GM23338 (cell line): ENCODE results near the gene SLC9A9. TPM values are rescaled to one million over a fixed set of nuclear protein-coding genes. Genes with fewer than 3 reads are reported as not detected.

Experiments
- ATAC-seq: fragments of 200-7000 bp; cut with Tn5 transposase; 3 replicates; pipeline ENCODE4 v1.9.1; 2020
- DNase-seq: peaks from one replicate; pipeline ENCODE4 v3.0.0-alpha.2; 2015; ENCODE audit warnings: low spot score
- H2AFZ ChIP-seq: fragments of 200-600 bp; sonication (generic); 2 replicates; pipeline ENCODE4 v1.8.0; 2016; ENCODE audit warnings: antibody characterized with exemption, mild to moderate bottlenecking, moderate library complexity
- H3F3A ChIP-seq: fragments of 200-600 bp; sonication (generic); replicated peaks from 2 replicates; pipeline ENCODE4 v1.8.0; 2017; ENCODE audit warnings: antibody characterized with exemption, mixed run types, low read depth
- H3K27ac ChIP-seq: fragments of 200-600 bp; sonication (generic); 2 replicates; pipeline ENCODE4 v1.6.1; 2016; ENCODE audit warnings: low read depth
- H3K27me3 ChIP-seq: fragments of 200-600 bp; sonication (generic); 2 replicates; pipeline ENCODE4 v1.8.0; 2016; ENCODE audit warnings: mild to moderate bottlenecking, mixed run types, moderate library complexity; ENCODE audit not compliant: insufficient read depth
- H3K36me3 ChIP-seq: fragments of 200-600 bp; sonication (generic); 2 replicates; pipeline ENCODE4 v1.8.0; 2016; ENCODE audit warnings: mild to moderate bottlenecking; ENCODE audit not compliant: insufficient read depth
- H3K4me1 ChIP-seq: fragments of 200-600 bp; sonication (generic); 2 replicates; pipeline ENCODE4 v1.8.0; 2016; ENCODE audit warnings: mild to moderate bottlenecking, moderate library complexity; ENCODE audit not compliant: insufficient read depth
- H3K4me2 ChIP-seq: fragments of 200-600 bp; sonication (generic); 2 replicates; pipeline ENCODE4 v1.7.1; 2017; ENCODE audit warnings: mixed run types
- H3K4me3 ChIP-seq: fragments of 200-600 bp; sonication (generic); 2 replicates; pipeline ENCODE4 v1.6.1; 2016; ENCODE audit warnings: mixed run types
- H3K79me2 ChIP-seq: fragments of 200-600 bp; sonication (generic); replicated peaks from 2 replicates; pipeline ENCODE4 v1.8.0; 2017; ENCODE audit warnings: mild to moderate bottlenecking; ENCODE audit not compliant: insufficient read depth
- H3K9me2 ChIP-seq: fragments of 200-600 bp; sonication (generic); 2 replicates; pipeline ENCODE4 v1.8.0; 2017; ENCODE audit not compliant: insufficient read depth
- H4K20me1 ChIP-seq: fragments of 200-600 bp; sonication (generic); replicated peaks from 2 replicates; pipeline ENCODE4 v1.8.0; 2017; ENCODE audit warnings: mild to moderate bottlenecking; ENCODE audit not compliant: insufficient read depth
- H3K27ac Mint-ChIP-seq: 2 replicates; pipeline ENCODE4 v1.8.0; 2020; ENCODE audit warnings: inconsistent platforms, mild to moderate bottlenecking, moderate library complexity, mixed read lengths
- H3K27me3 Mint-ChIP-seq: 3 replicates; pipeline ENCODE4 v1.8.0; 2022; ENCODE audit warnings: low read depth, mild to moderate bottlenecking, moderate library complexity, mixed read lengths, inconsistent platforms; ENCODE audit not compliant: insufficient read depth, poor library complexity
- H3K36me3 Mint-ChIP-seq: 3 replicates; pipeline ENCODE4 v1.8.0; 2021; ENCODE audit warnings: low read depth, mild to moderate bottlenecking, inconsistent platforms, moderate library complexity, mixed read lengths
- H3K4me1 Mint-ChIP-seq: 3 replicates; pipeline ENCODE4 v1.8.0; 2020; ENCODE audit warnings: mild to moderate bottlenecking, inconsistent platforms, mixed read lengths
- H3K4me3 Mint-ChIP-seq: 3 replicates; pipeline ENCODE4 v1.8.0; 2021; ENCODE audit warnings: moderate library complexity, mild to moderate bottlenecking, inconsistent platforms, mixed read lengths
- H3K9me3 Mint-ChIP-seq: 3 replicates; pipeline ENCODE4 v1.8.0; 2020; ENCODE audit warnings: moderate library complexity, mild to moderate bottlenecking, inconsistent platforms, mixed read lengths
- CREB1 ChIP-seq: fragments of 250-450 bp; sonication (Bioruptor Pico); IDR thresholded peaks from 2 replicates; pipeline ENCODE4 v1.5.0; 2020; ENCODE audit warnings: low read depth, mild to moderate bottlenecking, moderate library complexity
- CTCF ChIP-seq, 2 experiments: fragments of 200-600 bp in 1 of 2; sonication (generic) in 1 of 2; conservative IDR thresholded peaks; 2 replicates each; pipeline versions ENCODE4 v1.5.1 to v1.6.1; 2016 to 2017; ENCODE audit warnings: antibody characterized with exemption in 2 of 2, low read depth in 2 of 2, mild to moderate bottlenecking in 2 of 2, moderate library complexity in 1 of 2
- EZH2phosphoT487 ChIP-seq: fragments of 200-600 bp; sonication (generic); IDR thresholded peaks from one replicate; pipeline ENCODE4 v1.8.1; 2018; ENCODE audit warnings: antibody characterized with exemption; ENCODE audit not compliant: unreplicated experiment
- JUNB ChIP-seq: IDR thresholded peaks from one replicate; pipeline ENCODE4 v1.6.1; 2016; ENCODE audit warnings: antibody characterized with exemption; ENCODE audit not compliant: unreplicated experiment
- ZNF114 ChIP-seq: fragments of 250-450 bp; sonication (Bioruptor Pico); IDR thresholded peaks from 2 replicates; pipeline ENCODE4 v1.5.0; 2020; ENCODE audit warnings: mild to moderate bottlenecking, moderate library complexity
- ZNF331 ChIP-seq: fragments of 250-450 bp; sonication (Bioruptor Pico); IDR thresholded peaks from 2 replicates; pipeline ENCODE4 v1.5.0; 2020; ENCODE audit warnings: low read depth, mild to moderate bottlenecking, moderate library complexity
- polyA plus RNA-seq: library from polyadenylated mRNA; unstranded; fragments of >200 nt; fragmentation: Nextera tagmentation; extraction: Ambion mirVana; gene quantifications from 2 replicates; pipeline ENCODE4 v1.2.1, GENCODE V29; 2016
- total RNA-seq: library from RNA; depleted of rRNA; stranded (reverse); fragments of >200 nt; shearing (Covaris generic); gene quantifications from 2 replicates; pipeline ENCODE4 v1.2.3, GENCODE V29; 2014

The SLC9A9 gene
- total and polyA plus RNA-seq, 2 experiments from 2014 or later = 1.3 to 1.6 TPM

- peak in 1 of 2 experiments; percentile 13; a peak in 1 of 4 replicates for TF ChIP-seq CTCF (conservative IDR thresholded peaks at IDR 0.05; ENCODE audit: low read depth in 2 of 2)
- TF ChIP-seq CREB1 = no peak
- no peaks in the 10 kb centered on the region for H3F3A ChIP-seq
- peaks cover 5% of the 10 kb centered on the region for H3K4me1 ChIP-seq
- no peak for ATAC-seq
- H3K4me2 ChIP-seq = no peak overlapping the region
- H3K36me3 Mint-ChIP-seq = no peaks in the 10 kb centered on the region
- no peaks in the 10 kb centered on the region for H3K36me3 ChIP-seq
- H3K4me3 ChIP-seq = no peak overlapping the region
- no peak overlapping the region; the same call in 1 of the 2 replicates for H2AFZ ChIP-seq
- H3K27ac ChIP-seq = no peak overlapping the region
- H3K4me1 Mint-ChIP-seq = peaks cover 16% of the 10 kb centered on the region
- H3K4me3 Mint-ChIP-seq = no peak overlapping the region
- no peaks in the 10 kb centered on the region; the same call in 1 of the 2 replicates for H3K9me2 ChIP-seq
- no peaks in the 10 kb centered on the region for H3K27me3 ChIP-seq
- no peaks in the 10 kb centered on the region for H3K79me2 ChIP-seq
- H3K27ac Mint-ChIP-seq = no peak overlapping the region
- no peaks in the 10 kb centered on the region for H3K9me3 Mint-ChIP-seq
- H3K27me3 Mint-ChIP-seq = peaks cover 2% of the 10 kb centered on the region
- H4K20me1 ChIP-seq = no peaks in the 10 kb centered on the region
- DNase-seq = no peak
These were observed 547.0 kb downstream of the SLC9A9 start for GRCh38 chr3:143301031-143301901.

GRCh38 chr3:143298886-143299535 lies 549.3 kb downstream of the SLC9A9 start:
- H3K4me1 Mint-ChIP-seq = peaks cover 19% of the 10 kb centered on the region
- H4K20me1 ChIP-seq = no peaks in the 10 kb centered on the region
- TF ChIP-seq ZNF114 (CRISPR knock-in tag) (no peak), ZNF331 (CRISPR knock-in tag) (no peak)
- no peaks in the 10 kb centered on the region for H3F3A ChIP-seq
- ATAC-seq (no peak), DNase-seq (no peak)
- no peak overlapping the region for H2AFZ ChIP-seq
- H3K27me3 Mint-ChIP-seq = peaks cover 2% of the 10 kb centered on the region
- no peak overlapping the region for H3K4me3 ChIP-seq
- no peaks in the 10 kb centered on the region; the same call in 1 of the 2 replicates for H3K9me2 ChIP-seq
- no peaks in the 10 kb centered on the region for H3K9me3 Mint-ChIP-seq
- no peak overlapping the region for H3K4me2 ChIP-seq
- H3K27ac Mint-ChIP-seq = no peak overlapping the region
- no peaks in the 10 kb centered on the region for H3K36me3 ChIP-seq
- H3K4me1 ChIP-seq = peaks cover 5% of the 10 kb centered on the region
- no peaks in the 10 kb centered on the region for H3K79me2 ChIP-seq
- H3K27ac ChIP-seq = no peak overlapping the region
- no peak overlapping the region for H3K4me3 Mint-ChIP-seq
- H3K27me3 ChIP-seq = no peaks in the 10 kb centered on the region
- no peaks in the 10 kb centered on the region for H3K36me3 Mint-ChIP-seq

- Histone ChIP-seq H4K20me1 (no peaks in the 10 kb centered on the region), H3K27me3 (no peaks in the 10 kb centered on the region), H3K36me3 (no peaks in the 10 kb centered on the region), H3K9me2 (no peaks in the 10 kb centered on the region; the same call in 1 of the 2 replicates), H2AFZ (no peak overlapping the region), H3K4me2 (no peak overlapping the region), H3K27ac (no peak overlapping the region), H3F3A (no peaks in the 10 kb centered on the region), H3K4me1 (peaks cover 5% of the 10 kb centered on the region), H3K4me3 (no peak overlapping the region), H3K79me2 (no peaks in the 10 kb centered on the region)
- DNase-seq (no peak), ATAC-seq (no peak)
- Mint-ChIP-seq H3K36me3 (no peaks in the 10 kb centered on the region), H3K4me1 (peaks cover 19% of the 10 kb centered on the region), H3K4me3 (no peak overlapping the region), H3K9me3 (no peaks in the 10 kb centered on the region), H3K27me3 (peaks cover 2% of the 10 kb centered on the region), H3K27ac (no peak overlapping the region)
- TF ChIP-seq EZH2phosphoT487 (no peak), CREB1 (no peak), JUNB (no peak), ZNF114 (CRISPR knock-in tag) (no peak), CTCF (conservative IDR thresholded peaks at IDR 0.05; ENCODE audit: low read depth in 2 of 2) (no peak)
These were observed 549.9 kb downstream of the SLC9A9 start for GRCh38 chr3:143298380-143298779.
